Mucosa of rectum (tissue), 2 donors: ENCODE measurements around the gene ZNF280A.

Experiments used
- H3K27ac ChIP-seq, 2 donors: one replicate each; pipeline ENCODE4 v1.7.0; 2013; ENCODE audit warnings: inconsistent platforms in 2 of 2, low read depth in 2 of 2, low read length in 2 of 2
- H3K27me3 ChIP-seq, 2 donors: one replicate each; pipeline ENCODE4 v1.7.0; 2013; ENCODE audit warnings: low read length in 2 of 2; ENCODE audit not compliant: control insufficient read depth in 2 of 2, insufficient read depth in 2 of 2
- H3K36me3 ChIP-seq, 2 donors: one replicate each; pipeline ENCODE4 v1.7.0; 2013; ENCODE audit warnings: low read length in 2 of 2; ENCODE audit not compliant: control insufficient read depth in 2 of 2, insufficient read depth in 2 of 2
- H3K4me1 ChIP-seq, 2 donors: one replicate each; pipeline ENCODE4 v1.7.0; 2013; ENCODE audit warnings: low read length in 2 of 2, mild to moderate bottlenecking in 1 of 2; ENCODE audit not compliant: control insufficient read depth in 2 of 2, insufficient read depth in 2 of 2
- H3K4me3 ChIP-seq, 2 donors: one replicate each; pipeline ENCODE4 v1.7.0; 2013; ENCODE audit warnings: low read length in 2 of 2
- H3K9ac ChIP-seq, 2 donors: one replicate each; pipeline ENCODE4 v1.7.0; 2013; ENCODE audit warnings: low read length in 2 of 2, low read depth in 1 of 2, mild to moderate bottlenecking in 1 of 2
- H3K9me3 ChIP-seq, 2 donors: one replicate each; pipeline ENCODE4 v1.7.0; 2013; ENCODE audit warnings: low read length in 2 of 2; ENCODE audit not compliant: control insufficient read depth in 2 of 2
- donor health status: healthy.
- donor health status: Normal muscosa, but diverticular disease.

Gene ZNF280A

DNA sequence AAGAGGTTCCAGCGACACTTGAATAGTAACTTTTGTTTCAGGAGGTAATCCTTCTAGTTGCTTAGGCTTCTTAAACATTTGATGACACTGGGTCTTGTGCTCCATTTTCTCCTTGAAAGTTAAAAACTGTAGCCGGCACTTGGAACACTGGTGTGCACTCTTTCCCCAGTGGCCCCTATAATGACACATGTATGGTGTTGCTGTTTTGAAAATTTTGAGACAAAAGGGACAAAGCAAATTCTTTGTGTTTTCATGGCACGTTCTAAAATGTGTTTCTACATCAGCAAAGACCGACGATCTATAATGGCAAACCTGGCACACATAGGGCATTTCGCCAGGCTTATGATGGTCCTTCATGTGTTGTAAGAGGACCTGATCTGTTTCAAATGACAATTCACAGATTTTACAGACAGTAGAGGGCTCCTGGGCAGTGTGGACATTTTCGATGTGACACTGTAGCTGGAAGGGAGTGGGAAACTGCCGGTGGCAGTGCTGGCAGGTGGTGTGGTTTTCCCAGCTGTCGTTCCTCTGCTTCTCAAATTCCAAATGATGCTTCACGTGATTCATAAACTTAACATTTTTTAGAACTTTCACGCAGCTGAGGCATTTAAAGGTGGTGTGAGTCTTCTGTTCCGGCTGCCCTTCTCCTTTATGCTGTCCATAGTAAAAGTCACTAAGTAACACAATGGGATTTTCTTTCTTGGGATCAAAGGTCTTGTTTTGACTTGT, 32.0 kb downstream of the ZNF280A start:
- no peaks in the 10 kb centered on the region for H3K9me3 ChIP-seq
- no peak overlapping the region for H3K9ac ChIP-seq
- no peak overlapping the region for H3K4me3 ChIP-seq
- no peaks in the 10 kb centered on the region for H3K36me3 ChIP-seq
- H3K4me1 ChIP-seq: no peaks in the 10 kb centered on the region
- no peaks in the 10 kb centered on the region for H3K27me3 ChIP-seq
- H3K27ac ChIP-seq: no peak overlapping the region

DNA sequence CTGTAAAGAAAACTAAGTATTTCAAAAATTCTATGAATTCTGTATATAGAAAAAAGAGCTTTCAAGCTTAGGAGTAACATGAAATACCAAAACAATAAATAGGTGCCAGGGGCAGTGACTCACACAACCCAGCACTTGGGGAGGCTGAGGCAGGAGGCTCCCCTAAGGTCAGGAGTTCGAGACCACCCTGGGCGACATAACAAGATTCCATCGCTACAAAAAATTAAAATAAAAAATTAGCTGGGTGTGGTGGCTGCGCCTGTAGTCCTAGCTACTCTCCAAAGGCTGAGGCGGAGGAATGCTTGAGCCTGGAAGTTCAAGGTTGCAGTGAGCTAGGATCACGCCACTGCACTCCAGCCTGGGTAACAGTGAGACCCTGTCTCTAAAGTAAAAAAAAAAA, 33.0 kb downstream of the ZNF280A start:
- Histone ChIP-seq H3K36me3 (no peaks in the 10 kb centered on the region), H3K9me3 (no peaks in the 10 kb centered on the region), H3K27ac (no peak overlapping the region), H3K4me3 (no peak overlapping the region), H3K9ac (no peak overlapping the region), H3K27me3 (no peaks in the 10 kb centered on the region), H3K4me1 (no peaks in the 10 kb centered on the region)

DNA sequence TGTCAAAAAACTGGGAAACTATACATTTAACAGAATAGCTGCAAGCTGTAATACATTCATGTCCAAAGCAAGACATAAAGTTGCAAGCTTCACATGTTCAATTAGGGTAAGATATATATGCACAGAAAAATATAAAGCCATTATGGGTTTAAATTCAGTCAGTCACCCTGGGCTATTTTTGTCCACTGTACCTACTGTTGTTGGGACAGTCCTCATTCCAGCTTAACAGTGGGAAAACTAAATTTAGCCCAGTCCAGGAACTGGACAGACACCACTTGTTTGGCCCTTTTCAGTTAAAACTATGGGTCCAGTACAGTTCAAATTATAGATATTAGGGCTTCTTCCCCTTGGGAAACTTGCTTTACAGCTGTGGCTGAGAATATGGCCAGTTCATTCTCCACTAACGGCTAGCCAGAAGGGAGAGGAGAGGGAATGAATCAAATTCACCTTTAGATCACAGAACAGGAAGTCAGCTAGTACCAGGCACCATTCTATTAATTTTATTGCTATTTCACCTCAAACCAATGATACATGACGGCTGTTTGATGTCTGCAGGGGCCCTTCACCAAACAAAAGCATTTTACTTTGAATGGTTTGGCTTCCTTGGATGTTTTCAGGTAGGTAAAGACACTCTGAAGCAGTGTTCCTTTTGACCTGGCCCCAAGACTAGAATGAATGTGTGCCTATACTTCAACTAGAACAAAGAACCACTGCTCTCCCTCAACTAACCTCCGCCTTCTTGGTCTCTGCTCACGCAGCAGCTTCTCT, 33.8 kb downstream of the ZNF280A start:
- Histone ChIP-seq H3K4me1 (no peaks in the 10 kb centered on the region), H3K9me3 (no peaks in the 10 kb centered on the region), H3K27ac (no peak overlapping the region), H3K4me3 (no peak overlapping the region), H3K9ac (no peak overlapping the region), H3K27me3 (no peaks in the 10 kb centered on the region), H3K36me3 (no peaks in the 10 kb centered on the region)

DNA sequence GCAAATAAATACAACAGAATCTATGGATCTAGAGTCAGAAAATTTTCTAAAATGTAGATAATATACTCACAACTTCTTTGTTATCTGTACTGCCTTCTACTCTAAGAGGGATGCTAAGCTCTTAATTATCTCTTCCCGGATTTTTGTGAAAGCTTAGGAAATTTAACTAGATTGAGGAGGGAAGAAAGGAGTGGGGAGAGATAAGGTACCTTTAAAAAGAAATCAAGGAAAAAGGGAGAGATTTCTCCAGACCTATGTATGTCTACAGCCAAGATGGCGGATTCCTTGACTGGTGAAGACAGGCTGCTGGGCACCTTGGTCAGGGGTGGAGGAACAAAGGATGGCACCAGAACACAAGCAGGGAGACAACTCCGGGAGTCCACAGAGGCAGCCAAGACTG, 34.5 kb downstream of the ZNF280A start:
- Histone ChIP-seq H3K9ac (no peak overlapping the region), H3K27ac (no peak overlapping the region), H3K36me3 (no peaks in the 10 kb centered on the region), H3K4me1 (no peaks in the 10 kb centered on the region), H3K4me3 (no peak overlapping the region), H3K9me3 (no peaks in the 10 kb centered on the region), H3K27me3 (no peaks in the 10 kb centered on the region)

DNA sequence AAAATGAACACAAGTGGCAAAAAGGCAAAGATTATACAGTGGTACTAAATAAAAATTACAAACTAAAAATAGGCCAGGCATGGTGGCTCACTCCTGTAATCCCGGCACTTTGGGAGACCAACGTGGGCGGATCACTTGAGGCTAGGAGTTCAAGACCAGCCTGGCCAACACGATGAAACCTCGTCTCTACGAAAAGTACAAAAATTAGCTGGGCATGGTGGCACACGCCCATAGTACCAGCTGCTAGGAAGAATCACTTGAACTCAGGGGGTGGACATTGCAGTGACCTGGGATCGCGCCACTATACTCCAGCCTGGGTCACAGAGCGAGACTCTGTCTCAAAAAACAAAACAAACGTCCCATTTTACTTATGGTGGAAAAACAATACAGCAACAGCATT, 36.0 kb downstream of the ZNF280A start:
- Histone ChIP-seq H3K27me3 (no peaks in the 10 kb centered on the region), H3K36me3 (no peaks in the 10 kb centered on the region), H3K27ac (no peak overlapping the region), H3K4me1 (no peaks in the 10 kb centered on the region), H3K9ac (no peak overlapping the region), H3K9me3 (no peaks in the 10 kb centered on the region), H3K4me3 (no peak overlapping the region)

DNA sequence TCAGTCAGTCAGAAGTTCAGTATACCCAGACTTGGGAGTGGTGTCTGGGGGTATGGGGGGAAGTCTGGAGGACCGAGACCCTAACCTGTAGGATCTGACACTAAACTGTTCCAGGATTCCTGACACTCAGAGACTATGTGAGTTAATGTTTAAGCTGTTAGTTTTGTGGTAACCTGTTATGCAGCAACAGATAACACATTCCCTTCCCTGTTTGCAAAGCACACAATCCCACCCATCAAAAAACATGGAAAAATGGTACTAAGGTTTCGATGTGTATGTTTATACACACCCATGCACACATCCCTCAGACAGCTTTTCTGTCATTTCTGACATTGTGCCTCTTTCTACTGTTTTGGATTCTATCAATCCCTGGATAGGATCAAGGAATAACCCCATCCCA, 39.1 kb downstream of the ZNF280A start:
- Histone ChIP-seq H3K9me3 (no peaks in the 10 kb centered on the region), H3K36me3 (no peaks in the 10 kb centered on the region), H3K9ac (no peak overlapping the region), H3K4me3 (no peak overlapping the region), H3K27me3 (no peaks in the 10 kb centered on the region), H3K4me1 (no peaks in the 10 kb centered on the region), H3K27ac (no peak overlapping the region)

DNA sequence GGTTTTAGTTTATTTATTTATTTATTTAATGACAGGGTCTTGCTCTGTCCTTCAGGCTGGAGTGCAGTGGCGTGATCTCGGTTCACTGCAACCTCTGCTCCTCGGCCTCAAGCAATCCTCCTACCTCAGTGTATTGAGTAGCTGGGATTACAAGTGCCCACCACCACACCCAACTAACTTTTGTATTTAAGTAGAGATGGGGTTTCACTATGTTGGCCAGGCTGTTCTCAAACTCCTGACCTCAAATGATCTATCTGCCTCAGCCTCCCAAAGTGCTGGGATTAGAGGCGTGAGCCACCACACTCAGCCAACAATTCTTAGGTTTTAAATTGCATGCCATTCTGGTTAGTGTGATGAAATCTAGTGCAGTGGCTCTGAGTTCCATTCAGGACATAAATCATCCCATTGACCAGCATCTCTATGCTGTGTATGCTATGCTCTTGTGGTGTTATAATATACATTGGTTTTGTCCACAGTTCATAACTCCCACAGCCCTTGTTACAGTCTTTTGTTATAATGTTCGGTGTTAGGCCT, 40.0 kb downstream of the ZNF280A start:
- no peak overlapping the region for H3K9ac ChIP-seq
- no peaks in the 10 kb centered on the region for H3K4me1 ChIP-seq
- no peak overlapping the region for H3K4me3 ChIP-seq
- no peaks in the 10 kb centered on the region for H3K36me3 ChIP-seq
- no peaks in the 10 kb centered on the region for H3K9me3 ChIP-seq
- H3K27ac ChIP-seq: no peak overlapping the region
- no peaks in the 10 kb centered on the region for H3K27me3 ChIP-seq

DNA sequence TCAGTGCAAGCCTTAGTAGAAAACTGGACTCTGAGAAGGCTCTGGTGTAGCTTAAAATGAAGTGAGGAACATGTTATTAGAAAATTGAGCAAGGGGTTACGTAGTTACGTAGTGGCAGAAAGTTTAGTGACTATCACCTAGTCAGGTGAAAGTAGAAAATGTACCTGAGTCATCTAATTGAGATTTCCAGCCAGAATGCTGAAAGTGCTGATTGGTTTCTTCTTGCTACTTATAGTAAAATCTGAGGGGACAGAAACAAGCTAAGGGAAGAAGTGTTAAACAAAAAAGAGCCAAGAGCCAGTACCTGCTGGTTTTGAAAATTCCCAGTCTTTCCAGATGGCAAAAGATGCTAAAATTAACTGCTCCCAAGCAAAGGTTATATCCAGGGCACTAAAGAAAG, 41.0 kb downstream of the ZNF280A start:
- no peaks in the 10 kb centered on the region for H3K36me3 ChIP-seq
- no peak overlapping the region for H3K9ac ChIP-seq
- H3K4me3 ChIP-seq: no peak overlapping the region
- no peaks in the 10 kb centered on the region for H3K9me3 ChIP-seq
- no peaks in the 10 kb centered on the region for H3K4me1 ChIP-seq
- H3K27me3 ChIP-seq: no peaks in the 10 kb centered on the region
- H3K27ac ChIP-seq: no peak overlapping the region

DNA sequence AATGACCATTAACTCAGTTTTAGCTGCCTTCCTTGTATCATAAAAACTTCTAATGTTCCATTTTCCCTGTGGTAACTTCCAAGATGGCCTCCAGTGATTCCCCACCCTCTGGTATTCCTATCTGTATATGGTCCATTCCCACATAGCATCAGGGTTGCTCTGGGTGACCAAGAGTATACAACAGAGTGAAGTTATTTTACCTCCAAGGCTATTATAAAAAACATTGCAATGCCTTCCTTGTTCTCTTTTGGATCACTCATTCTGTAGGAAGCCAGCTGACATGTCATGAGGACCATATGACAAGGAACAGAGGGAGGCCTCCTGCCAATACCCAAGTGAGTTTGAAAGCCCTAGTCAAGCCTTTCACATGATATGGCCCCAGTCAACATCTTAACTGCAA, 41.6 kb downstream of the ZNF280A start:
- no peaks in the 10 kb centered on the region for H3K36me3 ChIP-seq
- no peaks in the 10 kb centered on the region for H3K9me3 ChIP-seq
- H3K4me3 ChIP-seq: no peak overlapping the region
- H3K4me1 ChIP-seq: no peaks in the 10 kb centered on the region
- no peaks in the 10 kb centered on the region for H3K27me3 ChIP-seq
- no peak overlapping the region for H3K27ac ChIP-seq
- no peak overlapping the region for H3K9ac ChIP-seq

DNA sequence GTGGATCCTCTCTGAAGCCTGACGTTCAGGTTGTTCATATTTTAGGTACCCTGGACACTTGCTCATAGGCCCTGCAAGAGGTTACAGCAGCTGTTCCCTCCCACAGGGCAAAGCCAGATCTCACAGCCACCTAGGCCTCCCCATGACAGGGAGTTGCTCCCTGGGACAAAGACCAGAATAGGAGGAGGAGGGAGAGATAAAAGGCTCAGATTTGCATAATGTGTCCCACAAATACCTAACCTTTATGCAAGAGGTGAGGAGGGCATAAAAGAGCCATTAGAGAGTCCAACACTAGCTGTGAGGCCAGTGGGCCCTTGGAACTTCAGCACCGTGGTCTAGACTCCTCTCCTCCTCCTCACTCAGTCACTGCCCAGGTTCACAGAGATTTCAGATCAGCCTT, 45.3 kb downstream of the ZNF280A start:
- Histone ChIP-seq H3K4me1 (no peaks in the 10 kb centered on the region), H3K9ac (no peak overlapping the region), H3K9me3 (peaks cover 0 to 3% of the 10 kb centered on the region in 2 donors), H3K4me3 (no peak overlapping the region), H3K36me3 (no peaks in the 10 kb centered on the region), H3K27ac (no peak overlapping the region), H3K27me3 (no peaks in the 10 kb centered on the region)
